ENCODE data around the gene STAT5B. TPM values are rescaled to one million over a fixed set of nuclear protein-coding genes. Genes with fewer than 3 reads are reported as not detected.
"Not testable (repeated sequence)": the region's sequence is repeated elsewhere in the genome, so short reads cannot be mapped to it uniquely, and the experiment has no call there.

The STAT5B gene
- total RNA-seq, 1 experiment from 2014 or later: 7.1 TPM

DNA sequence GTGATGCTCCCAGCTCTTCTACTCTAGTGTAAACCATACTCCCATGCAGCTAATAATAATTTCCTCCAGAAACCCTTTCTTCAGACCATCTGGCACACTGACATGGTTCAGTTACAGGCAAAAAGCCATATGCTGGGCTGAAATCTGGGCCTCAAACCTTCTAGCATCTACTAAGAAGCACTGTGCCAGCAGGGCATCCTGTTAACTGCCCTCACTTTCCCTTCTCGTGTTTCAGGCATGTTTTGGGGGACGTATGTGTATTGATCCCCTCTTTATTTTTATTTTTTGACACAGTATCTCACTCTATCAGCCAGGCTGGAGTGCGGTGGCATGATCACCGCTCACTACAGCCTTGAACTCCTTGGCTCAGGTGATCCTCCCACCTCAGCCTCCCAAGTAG, 45.4 kb upstream of the STAT5B start:
- Histone ChIP-seq H3K4me2 (ENCODE audit: low read length) (no peak overlapping the region), H4K20me1 (ENCODE audit: insufficient read depth) (no peaks in the 10 kb centered on the region), H3K9ac (ENCODE audit: low read length) (no peak overlapping the region), H3K27ac (ENCODE audit: low read depth, low read length) (no peak overlapping the region), H3K9me2 (ENCODE audit: insufficient read depth) (no peaks in the 10 kb centered on the region), H2AFZ (ENCODE audit: low read depth, low read length, poor library complexity, severe bottlenecking) (no peak overlapping the region), H3K27me3 (ENCODE audit: insufficient read depth, low read length) (no peaks in the 10 kb centered on the region), H3K9me3 (ENCODE audit: control insufficient read depth in 1 of 2, insufficient read depth in 1 of 2, low read depth in 1 of 2, low read length in 2 of 2) (no peaks in the 10 kb centered on the region), H3K79me2 (ENCODE audit: insufficient read depth, low read length) (no peaks in the 10 kb centered on the region), H3K4me1 (ENCODE audit: control insufficient read depth in 1 of 2, insufficient read depth in 2 of 2, low read length in 2 of 2) (peaks cover 18 to 30% of the 10 kb centered on the region in 2 experiments), H3K4me3 (replicated peaks in 1 of 2; ENCODE audit: low read depth in 1 of 2, low read length in 2 of 2) (no peak overlapping the region), H3K36me3 (ENCODE audit: control insufficient read depth in 1 of 2, insufficient read depth in 2 of 2, low read length in 2 of 2) (peaks cover 7 to 12% of the 10 kb centered on the region in 2 experiments; a peak in 3 of 4 replicates)
- intact Hi-C loops (cut with micrococcal nuclease): no loop called here
- ChIA-PET CTCF (interaction anchor here (0.7 to 5.9 kb wide), 5 partner anchors 14 to 206 kb away, joined by 3 to 33 read pairs (median 5); no protein-coding TSS in a partner anchor), RAD21 (ENCODE audit: low non-redundant PET in 1 of 2, low total read pairs in 2 of 2, uncharacterized antibody in 2 of 2, unreplicated experiment in 2 of 2) (no interaction called here), POLR2A (no interaction called here)
- no peak for TF ChIP-seq REST (IDR thresholded peaks at IDR 0.05; ENCODE audit: low read depth)
- TF ChIP-seq FOSL1 (IDR thresholded peaks at IDR 0.05; ENCODE audit: low read depth): no peak
- TF ChIP-seq ZFX (IDR thresholded peaks at IDR 0.05): no peak
- TF ChIP-seq ZNF274 (IDR thresholded peaks at IDR 0.05; ENCODE audit: low read depth, low read length): no peak
- no peak for TF ChIP-seq CBX3 (IDR thresholded peaks at IDR 0.05; ENCODE audit: low read depth)
- no peak for TF ChIP-seq JUND (IDR thresholded peaks at IDR 0.05)
- TF ChIP-seq EZH2 (IDR thresholded peaks at IDR 0.05): no peak
- no peak for TF ChIP-seq CTCF (IDR thresholded peaks at IDR 0.05 in 2 of 3, conservative IDR thresholded peaks at IDR 0.05 in 1 of 3; ENCODE audit: borderline replicate concordance in 1 of 3, insufficient read depth in 1 of 3, low read depth in 2 of 3, low read length in 2 of 3)
- no peak for TF ChIP-seq TCF7L2 (IDR thresholded peaks at IDR 0.05; ENCODE audit: borderline replicate concordance, extremely low read depth, insufficient read depth, insufficient read length)
- no peak for TF ChIP-seq RAD21 (IDR thresholded peaks at IDR 0.05; ENCODE audit: low read depth)
- TF ChIP-seq POLR2AphosphoS5 (IDR thresholded peaks at IDR 0.05; ENCODE audit: low read depth, low read length): no peak
- no peak for TF ChIP-seq SRF (IDR thresholded peaks at IDR 0.05; ENCODE audit: low read depth)
- TF ChIP-seq POLR2A (IDR thresholded peaks at IDR 0.05; ENCODE audit: borderline replicate concordance, extremely low read depth, insufficient read depth, insufficient read length): no peak
- ATAC-seq: no peak
- no peak for DNase-seq (ENCODE audit: low read depth, low spot score)
- no TSS peak for BruUV-seq (replicated peaks)

GRCh38 chr17:42317967-42318366, 41.8 kb upstream of the STAT5B start:
- H2AFZ ChIP-seq (ENCODE audit: low read depth, low read length, poor library complexity, severe bottlenecking); H3K9ac ChIP-seq (ENCODE audit: low read length); H3K27me3 ChIP-seq (ENCODE audit: insufficient read depth, low read length); H3K79me2 ChIP-seq (ENCODE audit: insufficient read depth, low read length); ATAC-seq; H4K20me1 ChIP-seq (ENCODE audit: insufficient read depth); H3K27ac ChIP-seq (ENCODE audit: low read depth, low read length); BruUV-seq (replicated peaks); POLR2A ChIA-PET; H3K9me3 ChIP-seq (ENCODE audit: control insufficient read depth in 1 of 2, insufficient read depth in 1 of 2, low read depth in 1 of 2, low read length in 2 of 2); RAD21 ChIA-PET (ENCODE audit: low non-redundant PET in 1 of 2, low total read pairs in 2 of 2, uncharacterized antibody in 2 of 2, unreplicated experiment in 2 of 2); H3K4me2 ChIP-seq (ENCODE audit: low read length); H3K4me1 ChIP-seq (ENCODE audit: control insufficient read depth in 1 of 2, insufficient read depth in 2 of 2, low read length in 2 of 2); DNase-seq (ENCODE audit: low read depth, low spot score); H3K4me3 ChIP-seq (replicated peaks in 1 of 2; ENCODE audit: low read depth in 1 of 2, low read length in 2 of 2); intact Hi-C loops (cut with micrococcal nuclease); H3K9me2 ChIP-seq (ENCODE audit: insufficient read depth): not testable (repeated sequence)
- peaks cover under 1 to 19% of the 10 kb centered on the region in 2 experiments; a peak in 3 of 4 replicates for H3K36me3 ChIP-seq (ENCODE audit: control insufficient read depth in 1 of 2, insufficient read depth in 2 of 2, low read length in 2 of 2)
- CTCF ChIA-PET: interaction anchor here (1.3 kb wide), 1 partner anchor 209 kb away, joined by 4 read pairs; no protein-coding TSS in a partner anchor

Measured in HCT116 (cell line).